Measurements from ENCODE around the gene FAM210A.

FAM210A gene

GRCh38 chr18:13633700-13634099 lies 92.7 kb downstream of the FAM210A start:
- Histone ChIP-seq H3K4me1 (ENCODE audit: low read length) (no peaks in the 10 kb centered on the region), H3K9me2 (replicated peaks; ENCODE audit: insufficient read depth, low read length) (no peaks in the 10 kb centered on the region), H3K27me3 (replicated peaks; ENCODE audit: insufficient read depth, low read length) (no peaks in the 10 kb centered on the region), H3K79me2 (ENCODE audit: low read length) (no peaks in the 10 kb centered on the region), H4K20me1 (ENCODE audit: insufficient read depth, low read length) (no peaks in the 10 kb centered on the region), H3F3A (ENCODE audit: insufficient read depth, low read length) (no peaks in the 10 kb centered on the region), H3K4me3 (ENCODE audit: low read length) (no peak overlapping the region), H3K9me3 (replicated peaks; ENCODE audit: insufficient read depth, low read length) (no peaks in the 10 kb centered on the region), H3K4me2 (ENCODE audit: low read depth, low read length) (no peak overlapping the region), H3K27ac (ENCODE audit: low read length) (no peak overlapping the region), H2AFZ (ENCODE audit: low read length) (no peak overlapping the region), H3K36me3 (replicated peaks; ENCODE audit: insufficient read depth, low read length) (no peaks in the 10 kb centered on the region), H3K9ac (ENCODE audit: low read length) (no peak overlapping the region)
- TF ChIP-seq EZH2phosphoT487 (IDR thresholded peaks at IDR 0.05; ENCODE audit: low read length): no peak
- no peak for TF ChIP-seq EZH2 (optimal IDR thresholded peaks at IDR 0.05; ENCODE audit: low read depth, low read length)
- TF ChIP-seq, protein P1, sequence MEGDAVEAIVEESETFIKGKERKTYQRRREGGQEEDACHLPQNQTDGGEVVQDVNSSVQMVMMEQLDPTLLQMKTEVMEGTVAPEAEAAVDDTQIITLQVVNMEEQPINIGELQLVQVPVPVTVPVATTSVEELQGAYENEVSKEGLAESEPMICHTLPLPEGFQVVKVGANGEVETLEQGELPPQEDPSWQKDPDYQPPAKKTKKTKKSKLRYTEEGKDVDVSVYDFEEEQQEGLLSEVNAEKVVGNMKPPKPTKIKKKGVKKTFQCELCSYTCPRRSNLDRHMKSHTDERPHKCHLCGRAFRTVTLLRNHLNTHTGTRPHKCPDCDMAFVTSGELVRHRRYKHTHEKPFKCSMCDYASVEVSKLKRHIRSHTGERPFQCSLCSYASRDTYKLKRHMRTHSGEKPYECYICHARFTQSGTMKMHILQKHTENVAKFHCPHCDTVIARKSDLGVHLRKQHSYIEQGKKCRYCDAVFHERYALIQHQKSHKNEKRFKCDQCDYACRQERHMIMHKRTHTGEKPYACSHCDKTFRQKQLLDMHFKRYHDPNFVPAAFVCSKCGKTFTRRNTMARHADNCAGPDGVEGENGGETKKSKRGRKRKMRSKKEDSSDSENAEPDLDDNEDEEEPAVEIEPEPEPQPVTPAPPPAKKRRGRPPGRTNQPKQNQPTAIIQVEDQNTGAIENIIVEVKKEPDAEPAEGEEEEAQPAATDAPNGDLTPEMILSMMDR (IDR thresholded peaks at IDR 0.05; ENCODE audit: low read length): no peak
- no peak for DNase-seq

- H3K4me1 ChIP-seq (ENCODE audit: low read length): no peaks in the 10 kb centered on the region
- H3K4me2 ChIP-seq (ENCODE audit: low read depth, low read length): no peak overlapping the region
- H3F3A ChIP-seq (ENCODE audit: insufficient read depth, low read length): no peaks in the 10 kb centered on the region
- no peaks in the 10 kb centered on the region for H3K79me2 ChIP-seq (ENCODE audit: low read length)
- H3K27ac ChIP-seq (ENCODE audit: low read length): no peak overlapping the region
- no peak overlapping the region for H3K9ac ChIP-seq (ENCODE audit: low read length)
- no peaks in the 10 kb centered on the region for H3K27me3 ChIP-seq (replicated peaks; ENCODE audit: insufficient read depth, low read length)
- H2AFZ ChIP-seq (ENCODE audit: low read length): no peak overlapping the region
- TF ChIP-seq EZH2 (optimal IDR thresholded peaks at IDR 0.05; ENCODE audit: low read depth, low read length) (no peak), EZH2phosphoT487 (IDR thresholded peaks at IDR 0.05; ENCODE audit: low read length) (no peak)
- TF ChIP-seq, protein P1 (IDR thresholded peaks at IDR 0.05; ENCODE audit: low read length): no peak
- H3K36me3 ChIP-seq (replicated peaks; ENCODE audit: insufficient read depth, low read length): no peaks in the 10 kb centered on the region
- no peaks in the 10 kb centered on the region for H3K9me3 ChIP-seq (replicated peaks; ENCODE audit: insufficient read depth, low read length)
- no peaks in the 10 kb centered on the region for H3K9me2 ChIP-seq (replicated peaks; ENCODE audit: insufficient read depth, low read length)
- DNase-seq: no peak
- H3K4me3 ChIP-seq (ENCODE audit: low read length): no peak overlapping the region
- H4K20me1 ChIP-seq (ENCODE audit: insufficient read depth, low read length): no peaks in the 10 kb centered on the region
These were observed 95.6 kb downstream of the FAM210A start for GRCh38 chr18:13630716-13631268.

DNA sequence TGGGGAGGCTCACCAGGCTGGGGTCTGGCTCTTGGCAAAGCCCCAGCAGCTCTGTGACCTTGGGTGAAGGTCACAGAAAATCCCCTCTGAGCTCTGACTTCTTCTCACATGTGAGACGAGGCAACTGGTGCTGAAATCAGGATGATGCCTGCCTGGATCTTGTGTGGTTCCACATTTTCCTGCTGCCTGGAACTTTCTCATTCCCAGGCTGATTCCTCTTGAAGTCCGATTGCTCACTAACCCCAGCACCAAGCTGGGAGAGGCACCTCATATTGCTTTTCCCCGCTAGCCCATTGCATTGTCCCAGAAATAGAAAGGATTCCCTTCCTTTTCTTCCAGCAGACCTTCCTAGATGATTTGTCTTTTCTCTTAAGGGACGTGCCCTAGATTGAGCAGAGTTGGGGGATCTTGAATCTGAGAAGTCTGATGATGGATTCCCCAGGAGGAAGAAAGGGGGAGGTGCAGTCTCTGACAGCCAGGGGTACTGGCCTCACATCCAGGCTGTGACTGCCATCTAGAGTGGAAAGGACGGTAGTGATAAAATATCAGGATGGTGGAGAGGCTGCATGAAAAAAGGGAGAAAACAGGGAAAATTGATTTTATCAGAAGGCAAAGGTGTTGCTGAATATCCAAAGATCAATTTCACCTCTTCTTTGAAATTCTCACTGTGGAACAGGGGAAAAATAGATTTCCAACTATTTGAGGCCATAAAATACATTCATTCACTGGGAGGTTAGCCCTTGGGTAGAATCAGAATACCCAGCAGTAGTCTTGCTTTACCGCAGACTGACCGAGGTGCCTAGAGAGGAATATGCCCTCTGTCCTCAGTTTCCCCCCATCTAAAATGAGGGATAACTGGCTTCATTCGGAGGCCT lies 96.3 kb downstream of the FAM210A start:
- Histone ChIP-seq H2AFZ (ENCODE audit: low read length) (no peak overlapping the region), H3K9me3 (replicated peaks; ENCODE audit: insufficient read depth, low read length) (no peaks in the 10 kb centered on the region), H3K9me2 (replicated peaks; ENCODE audit: insufficient read depth, low read length) (no peaks in the 10 kb centered on the region), H3K27ac (ENCODE audit: low read length) (no peak overlapping the region), H3F3A (ENCODE audit: insufficient read depth, low read length) (no peaks in the 10 kb centered on the region), H3K9ac (ENCODE audit: low read length) (no peak overlapping the region), H3K4me1 (ENCODE audit: low read length) (no peaks in the 10 kb centered on the region), H3K4me3 (ENCODE audit: low read length) (no peak overlapping the region), H4K20me1 (ENCODE audit: insufficient read depth, low read length) (no peaks in the 10 kb centered on the region), H3K36me3 (replicated peaks; ENCODE audit: insufficient read depth, low read length) (no peaks in the 10 kb centered on the region), H3K79me2 (ENCODE audit: low read length) (no peaks in the 10 kb centered on the region), H3K4me2 (ENCODE audit: low read depth, low read length) (no peak overlapping the region), H3K27me3 (replicated peaks; ENCODE audit: insufficient read depth, low read length) (no peaks in the 10 kb centered on the region)
- TF ChIP-seq, protein P1 (IDR thresholded peaks at IDR 0.05; ENCODE audit: low read length): peak; percentile 81
- no peak for TF ChIP-seq EZH2phosphoT487 (IDR thresholded peaks at IDR 0.05; ENCODE audit: low read length)
- DNase-seq: peak; percentile 61
